IMR-90 (cell line): ENCODE data around the gene GPER1. TPM values are rescaled to one million over a fixed set of nuclear protein-coding genes. Genes with fewer than 3 reads are reported as not detected.

Experiments used
- ATAC-seq: fragments of 200-7000 bp; cut with Tn5 transposase; 2 replicates; pipeline ENCODE4 v1.9.1; 2020; ENCODE audit warnings: low read depth, mild to moderate bottlenecking, moderate library complexity
- BruUV-seq: library from RNA; stranded (reverse); fragments of 400-500 nt; replicated peaks from 2 replicates; lab custom pipeline; 2021; lab: Mats Ljungman, UMichigan
- CTCF ChIA-PET: fragments of 300-600 bp; formaldehyde crosslinking; extraction: SDS; loops from one replicate; lab custom pipeline; 2021; ENCODE audit warnings: antibody characterized with exemption; lab: Yijun Ruan, JAX
- POLR2A ChIA-PET: fragments of 300-600 bp; sonication (Branson Sonifier 250); formaldehyde crosslinking; loops from one replicate; lab custom pipeline; 2022; ENCODE audit warnings: antibody characterized with exemption; ENCODE audit not compliant: unreplicated experiment; lab: Charles Lee
- DNase-seq: peaks from one replicate; pipeline ENCODE4 v3.0.0; 2013
- H2AFZ ChIP-seq: replicated peaks from 2 replicates; pipeline ENCODE3; 2013; ENCODE audit warnings: low read length, mild to moderate bottlenecking; ENCODE audit not compliant: poor library complexity
- H2AK5ac ChIP-seq: 2 replicates; pipeline ENCODE4 v1.6.1; 2013; ENCODE audit warnings: low read depth, low read length, inconsistent platforms
- H2AK9ac ChIP-seq: replicated peaks from 2 replicates; pipeline ENCODE3; 2013; ENCODE audit warnings: mild to moderate bottlenecking, low read depth, low read length, moderate library complexity; ENCODE audit not compliant: poor library complexity
- H2BK120ac ChIP-seq: 2 replicates; pipeline ENCODE4 v1.6.1; 2013; ENCODE audit warnings: low read depth, low read length, inconsistent platforms
- H2BK15ac ChIP-seq: 3 replicates; pipeline ENCODE4 v1.6.1; 2013; ENCODE audit warnings: low read depth, low read length, inconsistent platforms
- H2BK20ac ChIP-seq: 2 replicates; pipeline ENCODE4 v1.6.1; 2013; ENCODE audit warnings: low read depth, mild to moderate bottlenecking, inconsistent platforms, low read length, moderate library complexity
- H2BK5ac ChIP-seq: 2 replicates; pipeline ENCODE4 v1.6.1; 2013; ENCODE audit warnings: mild to moderate bottlenecking, low read depth, low read length, inconsistent platforms; ENCODE audit not compliant: poor library complexity, severe bottlenecking
- H3K14ac ChIP-seq: replicated peaks from 2 replicates; pipeline ENCODE4 v1.6.1; 2013; ENCODE audit warnings: low read depth, low read length, inconsistent platforms
- H3K18ac ChIP-seq: 2 replicates; pipeline ENCODE4 v1.6.1; 2013; ENCODE audit warnings: low read depth, low read length, control low read depth
- H3K23ac ChIP-seq: 2 replicates; pipeline ENCODE4 v1.6.1; 2013; ENCODE audit warnings: low read depth, low read length, inconsistent platforms
- H3K27ac ChIP-seq: 2 replicates; pipeline ENCODE4 v1.5.1; 2013; ENCODE audit warnings: mild to moderate bottlenecking, control low read depth, low read length; ENCODE audit not compliant: insufficient read depth
- H3K27me3 ChIP-seq: 2 replicates; pipeline ENCODE4 v1.6.1; 2013; ENCODE audit warnings: low read length; ENCODE audit not compliant: control insufficient read depth, insufficient read depth
- H3K36me3 ChIP-seq: 2 replicates; pipeline ENCODE4 v1.6.1; 2013; ENCODE audit warnings: low read length, mixed read lengths; ENCODE audit not compliant: control insufficient read depth, insufficient read depth
- H3K4ac ChIP-seq: 2 replicates; pipeline ENCODE4 v1.6.1; 2013; ENCODE audit warnings: low read depth, low read length, inconsistent platforms
- H3K4me1 ChIP-seq: 2 replicates; pipeline ENCODE4 v1.6.1; 2013; ENCODE audit warnings: low read length, mixed read lengths; ENCODE audit not compliant: control insufficient read depth, insufficient read depth
- H3K4me2 ChIP-seq: 2 replicates; pipeline ENCODE4 v1.6.1; 2013; ENCODE audit warnings: low read depth, mild to moderate bottlenecking, control low read depth, low read length, moderate library complexity
- H3K4me3 ChIP-seq: 2 replicates; pipeline ENCODE4 v1.5.1; 2013; ENCODE audit warnings: low read depth, mild to moderate bottlenecking, control low read depth, low read length, moderate library complexity; ENCODE audit not compliant: insufficient read depth
- H3K56ac ChIP-seq: 2 replicates; pipeline ENCODE4 v1.6.1; 2013; ENCODE audit warnings: low read length, inconsistent platforms; ENCODE audit not compliant: insufficient read depth; ENCODE audit errors: extremely low read depth
- H3K79me1 ChIP-seq, 2 experiments: 2 replicates each; pipeline ENCODE4 v1.6.1; 2013; ENCODE audit warnings: low read length in 2 of 2, inconsistent platforms in 1 of 2, low read depth in 1 of 2
- H3K9ac ChIP-seq: 2 replicates; pipeline ENCODE4 v1.6.1; 2013; ENCODE audit warnings: low read depth, low read length, control low read depth
- H3K9me1 ChIP-seq: 2 replicates; pipeline ENCODE4 v1.6.1; 2013; ENCODE audit warnings: low read length, inconsistent platforms; ENCODE audit not compliant: insufficient read depth
- H3K9me3 ChIP-seq: 2 replicates; pipeline ENCODE4 v1.6.1; 2013; ENCODE audit warnings: low read length; ENCODE audit not compliant: control insufficient read depth, insufficient read depth
- H4K20me1 ChIP-seq: 2 replicates; pipeline ENCODE4 v1.6.1; 2013; ENCODE audit warnings: low read length, inconsistent platforms; ENCODE audit not compliant: insufficient read depth
- H4K5ac ChIP-seq: 2 replicates; pipeline ENCODE4 v1.6.1; 2013; ENCODE audit warnings: mild to moderate bottlenecking, low read depth, low read length, control low read depth
- H4K8ac ChIP-seq, 2 experiments: 2 replicates each; pipeline ENCODE4 v1.6.1; 2013; ENCODE audit warnings: low read depth in 2 of 2, low read length in 2 of 2, control low read depth in 1 of 2, inconsistent platforms in 1 of 2
- H4K91ac ChIP-seq: 2 replicates; pipeline ENCODE4 v1.6.1; 2013; ENCODE audit warnings: low read depth, low read length, inconsistent platforms; ENCODE audit not compliant: insufficient read depth
- BHLHE40 ChIP-seq: fragments of 150-350 bp; IDR thresholded peaks from 2 replicates; pipeline ENCODE4 v1.6.1; 2016; ENCODE audit warnings: mild to moderate bottlenecking, low read depth, low read length
- CEBPB ChIP-seq: IDR thresholded peaks from 2 replicates; pipeline ENCODE4 v1.6.1; 2012; ENCODE audit warnings: low read depth, low read length, improper control_type of control experiment
- CHD1 ChIP-seq: IDR thresholded peaks from 2 replicates; pipeline ENCODE4 v1.6.1; 2012; ENCODE audit warnings: low read depth, low read length, improper control_type of control experiment
- CTCF ChIP-seq: conservative IDR thresholded peaks from 2 replicates; pipeline ENCODE4 v1.5.1; 2012; ENCODE audit warnings: mild to moderate bottlenecking, low read depth, low read length, improper control_type of control experiment
- ELK1 ChIP-seq: fragments of 150-350 bp; IDR thresholded peaks from 2 replicates; pipeline ENCODE4 v1.6.1; 2016; ENCODE audit warnings: low read depth, mild to moderate bottlenecking, low read length, moderate library complexity, borderline replicate concordance
- FOS ChIP-seq: fragments of 150-350 bp; IDR thresholded peaks from 2 replicates; pipeline ENCODE4 v1.6.1; 2016; ENCODE audit warnings: low read depth, low read length
- MAFK ChIP-seq: IDR thresholded peaks from 2 replicates; pipeline ENCODE4 v1.6.1; 2012; ENCODE audit warnings: low read depth, low read length, improper control_type of control experiment
- MAZ ChIP-seq: IDR thresholded peaks from 2 replicates; pipeline ENCODE4 v1.6.1; 2012; ENCODE audit warnings: low read depth, mild to moderate bottlenecking, low read length, improper control_type of control experiment, moderate library complexity, borderline replicate concordance
- MXI1 ChIP-seq: IDR thresholded peaks from 2 replicates; pipeline ENCODE4 v1.6.1; 2012; ENCODE audit warnings: low read depth, mild to moderate bottlenecking, low read length, moderate library complexity, borderline replicate concordance
- NFE2L2 ChIP-seq: fragments of 150-350 bp; IDR thresholded peaks from 2 replicates; pipeline ENCODE4 v1.6.1; 2016; ENCODE audit warnings: low read depth, mild to moderate bottlenecking, low read length
- POLR2A ChIP-seq: IDR thresholded peaks from 2 replicates; pipeline ENCODE4 v1.6.1; 2012; ENCODE audit warnings: mild to moderate bottlenecking, low read depth, low read length
- RAD21 ChIP-seq: IDR thresholded peaks from 2 replicates; pipeline ENCODE4 v1.6.1; 2012; ENCODE audit warnings: low read length, improper control_type of control experiment
- RCOR1 ChIP-seq: IDR thresholded peaks from 2 replicates; pipeline ENCODE4 v1.6.1; 2012; ENCODE audit warnings: mild to moderate bottlenecking, low read length, improper control_type of control experiment; ENCODE audit not compliant: insufficient replicate concordance
- RFX5 ChIP-seq: IDR thresholded peaks from 2 replicates; pipeline ENCODE4 v1.8.0; 2012; ENCODE audit warnings: low read depth, mild to moderate bottlenecking, low read length, moderate library complexity
- SMC3 ChIP-seq: fragments of 150-350 bp; IDR thresholded peaks from 2 replicates; pipeline ENCODE4 v1.6.1; 2016; ENCODE audit warnings: low read depth, mild to moderate bottlenecking, antibody characterized with exemption, low read length, moderate library complexity
- USF2 ChIP-seq: fragments of 150-350 bp; IDR thresholded peaks from 2 replicates; pipeline ENCODE4 v1.6.1; 2017; ENCODE audit warnings: mild to moderate bottlenecking, antibody characterized with exemption, low read length, low read depth
- WGBS, 2 experiments: methylation state at CpG; one replicate each; pipeline versions ENCODE4 v1.1.5 to v1.1.7; 2013; ENCODE audit warnings: missing lambda C conversion rate in 2 of 2; ENCODE audit not compliant: insufficient read length in 1 of 2; ENCODE audit errors: extremely low coverage in 2 of 2; 5-methylcytosine and 5-hydroxymethylcytosine counted together
- dilution Hi-C: fragments of 300-500 bp; cut with HindIII; formaldehyde crosslinking; loops from one replicate; pipeline ENCODE4 v1.14.3; 2018; ENCODE audit warnings: low sequenced_read_pairs; ENCODE audit not compliant: unreplicated experiment
- in situ Hi-C: fragments of 300-500 bp; cut with MboI; formaldehyde crosslinking; loops from 3 replicates; pipeline ENCODE4 v1.14.3; 2019; ENCODE audit warnings: low sequenced_read_pairs, inconsistent platforms, mixed read lengths
- intact Hi-C: fragments of 100-400 bp; cut with micrococcal nuclease; formaldehyde crosslinking; loops from 2 replicates; pipeline ENCODE4 v1.10.0; 2022
- polyA plus RNA-seq, 3 experiments: library from polyadenylated mRNA; depleted of rRNA; stranded (reverse); fragments of >200 nt; gene quantifications; 2 replicates each; pipeline ENCODE4 v1.2.3, GENCODE V29; 2012; ENCODE audit warnings: low replicate concordance in 1 of 3
- total RNA-seq: library from RNA; depleted of rRNA; stranded (reverse); fragments of >200 nt; gene quantifications from 2 replicates; pipeline ENCODE4 v1.2.3, GENCODE V29; 2012

Gene GPER1
- total and polyA plus RNA-seq, 2 of the 4 experiments (the other 2 are of a cell fraction) = 2.0 to 5.8 TPM

GRCh38 chr7:1092161-1092632 lies 4.3 kb downstream of the GPER1 start:
- Histone ChIP-seq H4K8ac (no peak overlapping the region), H3K56ac (no peak overlapping the region), H2AFZ (no peak overlapping the region), H2AK9ac (no peak overlapping the region), H3K18ac (no peak overlapping the region), H3K27me3 (no peaks in the 10 kb centered on the region), H4K5ac (no peak overlapping the region), H3K36me3 (peaks cover 4% of the 10 kb centered on the region; the same call in 1 of the 2 replicates), H4K91ac (no peak overlapping the region), H3K4me3 (no peak overlapping the region), H2AK5ac (no peak overlapping the region), H3K14ac (no peak overlapping the region), H2BK120ac (no peak overlapping the region), H3K4me2 (no peak overlapping the region), H3K9me1 (peaks cover 7% of the 10 kb centered on the region), H3K9ac (no peak overlapping the region), H2BK20ac (no peak overlapping the region), H3K9me3 (no peaks in the 10 kb centered on the region), H4K20me1 (peaks cover 6% of the 10 kb centered on the region), H3K79me1 (peaks cover 0 to 30% of the 10 kb centered on the region in 2 experiments; a peak in 2 of 4 replicates), H3K23ac (no peak overlapping the region), H3K27ac (no peak overlapping the region), H2BK5ac (no peak overlapping the region), H3K4ac (no peak overlapping the region), H3K4me1 (peaks cover 18% of the 10 kb centered on the region), H2BK15ac (no peak overlapping the region)
- DNase-seq (no peak), ATAC-seq (no peak)
- ChIA-PET CTCF (interaction anchor here (1.1 kb wide), 1 partner anchor 27 kb away, joined by 3 read pairs; no protein-coding TSS in a partner anchor), POLR2A (no interaction called here)
- in situ Hi-C loops = no loop called here
- no peak for TF ChIP-seq FOS
- TF ChIP-seq NFE2L2 = no peak
- no peak for TF ChIP-seq BHLHE40
- TF ChIP-seq RFX5 = no peak
- no peak for TF ChIP-seq MAZ
- no peak for TF ChIP-seq CHD1
- TF ChIP-seq MXI1 = no peak
- no peak for TF ChIP-seq CTCF
- no peak for TF ChIP-seq ELK1
- no peak for TF ChIP-seq CEBPB
- no peak for TF ChIP-seq RAD21
- no peak for TF ChIP-seq RCOR1
- no peak for TF ChIP-seq SMC3
- TF ChIP-seq USF2 = no peak
- no peak for TF ChIP-seq MAFK
- TF ChIP-seq POLR2A = no peak
- 96% methylated on average over 39 of the region's 40 CpGs; no CpG with 5 or more reads in 1 of the 2 experiments for WGBS, 2 experiments
- BruUV-seq = no TSS peak
- intact Hi-C loops = no loop called here
- dilution Hi-C loops = no loop called here
